ENCODE measurements around the gene CHAD. TPM values are rescaled to one million over a fixed set of nuclear protein-coding genes. Genes with fewer than 3 reads are reported as not detected.

CHAD gene
- total RNA-seq, 4 donors from 2014 or later = not detected

- TF ChIP-seq, protein P1, sequence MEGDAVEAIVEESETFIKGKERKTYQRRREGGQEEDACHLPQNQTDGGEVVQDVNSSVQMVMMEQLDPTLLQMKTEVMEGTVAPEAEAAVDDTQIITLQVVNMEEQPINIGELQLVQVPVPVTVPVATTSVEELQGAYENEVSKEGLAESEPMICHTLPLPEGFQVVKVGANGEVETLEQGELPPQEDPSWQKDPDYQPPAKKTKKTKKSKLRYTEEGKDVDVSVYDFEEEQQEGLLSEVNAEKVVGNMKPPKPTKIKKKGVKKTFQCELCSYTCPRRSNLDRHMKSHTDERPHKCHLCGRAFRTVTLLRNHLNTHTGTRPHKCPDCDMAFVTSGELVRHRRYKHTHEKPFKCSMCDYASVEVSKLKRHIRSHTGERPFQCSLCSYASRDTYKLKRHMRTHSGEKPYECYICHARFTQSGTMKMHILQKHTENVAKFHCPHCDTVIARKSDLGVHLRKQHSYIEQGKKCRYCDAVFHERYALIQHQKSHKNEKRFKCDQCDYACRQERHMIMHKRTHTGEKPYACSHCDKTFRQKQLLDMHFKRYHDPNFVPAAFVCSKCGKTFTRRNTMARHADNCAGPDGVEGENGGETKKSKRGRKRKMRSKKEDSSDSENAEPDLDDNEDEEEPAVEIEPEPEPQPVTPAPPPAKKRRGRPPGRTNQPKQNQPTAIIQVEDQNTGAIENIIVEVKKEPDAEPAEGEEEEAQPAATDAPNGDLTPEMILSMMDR (IDR thresholded peaks at IDR 0.05; ENCODE audit: low read depth) = no peak
Observed at GRCh38 chr17:50470426-50470825, 1.7 kb upstream of the CHAD start.

DNA sequence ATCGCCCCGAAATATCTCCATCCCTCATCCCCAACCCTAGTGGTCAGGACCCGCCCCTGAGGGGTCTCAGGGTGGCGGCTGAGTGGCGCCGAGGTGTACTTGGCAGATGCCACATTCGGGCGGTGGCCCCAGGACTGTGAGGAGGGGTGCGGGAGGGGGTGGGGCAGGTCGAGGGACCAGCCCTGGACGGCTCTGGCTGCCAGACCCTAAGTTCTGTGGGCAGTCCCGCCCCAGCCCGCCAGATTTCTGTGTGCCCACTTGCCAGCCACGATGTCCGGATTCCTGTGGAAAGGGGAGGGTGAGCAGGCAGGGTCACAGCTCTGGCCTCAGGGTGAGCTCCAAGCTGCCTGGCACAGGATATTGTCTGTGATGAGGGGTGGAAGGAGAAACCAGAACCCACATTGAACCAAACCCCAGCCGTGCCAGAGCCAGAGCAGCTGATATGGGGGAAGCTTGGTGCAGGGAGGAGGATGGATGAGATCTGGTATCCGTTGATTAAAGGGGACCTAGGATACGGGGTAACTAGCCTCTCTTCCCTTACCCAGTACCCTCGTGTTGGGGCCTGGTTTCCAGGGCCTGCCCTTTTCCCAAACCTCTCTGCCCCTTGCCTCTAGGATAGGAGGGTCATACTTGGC lies 1.1 kb upstream of the CHAD start:
- TF ChIP-seq, protein P1 (IDR thresholded peaks at IDR 0.05; ENCODE audit: low read depth) = no peak

GRCh38 chr17:50469208-50469605 lies 527 bp upstream of the CHAD start:
- TF ChIP-seq, protein P1 (IDR thresholded peaks at IDR 0.05; ENCODE audit: low read depth) = no peak

DNA sequence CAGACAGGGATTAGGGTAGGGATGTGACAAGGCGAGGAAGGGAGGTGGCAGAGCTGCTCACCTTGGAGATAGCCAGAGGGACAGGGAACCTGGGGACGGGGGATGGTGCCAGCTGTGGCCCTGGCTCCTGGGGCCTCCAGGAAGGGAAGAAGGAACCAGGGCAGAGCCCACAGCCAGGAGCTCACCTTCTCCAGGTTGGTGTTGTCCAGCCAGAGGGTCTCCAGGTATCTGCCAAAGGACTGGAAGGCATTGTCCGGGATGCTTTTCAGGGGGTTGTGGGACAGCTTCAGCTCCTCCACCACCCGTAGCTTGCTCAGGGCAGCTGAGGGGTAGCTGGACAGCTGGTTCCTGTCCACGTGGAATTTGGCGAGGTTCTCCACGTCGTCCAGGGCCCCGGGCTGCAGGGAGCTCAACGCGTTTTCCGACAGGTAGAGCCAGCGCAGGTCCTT lies 801 bp downstream of the CHAD start:
- TF ChIP-seq, protein P1 (IDR thresholded peaks at IDR 0.05; ENCODE audit: low read depth) = no peak

- TF ChIP-seq, protein P1 (IDR thresholded peaks at IDR 0.05; ENCODE audit: low read depth) = no peak
Observed at GRCh38 chr17:50467114-50467854, 1.4 kb downstream of the CHAD start.

GRCh38 chr17:50466371-50467113 lies 2.1 kb downstream of the CHAD start:
- TF ChIP-seq, protein P1 (IDR thresholded peaks at IDR 0.05; ENCODE audit: low read depth) = no peak

GRCh38 chr17:50465635-50466034 lies 3.0 kb downstream of the CHAD start:
- TF ChIP-seq, protein P1 (IDR thresholded peaks at IDR 0.05; ENCODE audit: low read depth) = no peak
